GM20000 (cell line): ENCODE results near the gene DYNLT2.
"Not testable (repeated sequence)": the region's sequence is repeated elsewhere in the genome, so short reads cannot be mapped to it uniquely, and the experiment has no call there.

Experiments
- DNase-seq: peaks from one replicate; pipeline ENCODE4 v3.0.0; 2012; ENCODE audit warnings: low spot score
- CTCF ChIP-seq: IDR thresholded peaks from 2 replicates; pipeline ENCODE4 v1.5.1; 2012; ENCODE audit warnings: mild to moderate bottlenecking, control low read depth; ENCODE audit errors: extremely low read depth, missing control alignments

The DYNLT2 gene

GRCh38 chr6:169707772-169708171 is 43.6 kb downstream of the DYNLT2 start:
- no peak for DNase-seq
- no peak for TF ChIP-seq CTCF

- peak; percentile 46 for DNase-seq
- no peak for TF ChIP-seq CTCF
Measured at GRCh38 chr6:169702840-169703246, 48.5 kb downstream of the DYNLT2 start.

- no peak for TF ChIP-seq CTCF
- peak; percentile 97 for DNase-seq
Measured at GRCh38 chr6:169701954-169702839, 49.2 kb downstream of the DYNLT2 start, which contains the start of the genes C6orf120 and WDR27. Gene C6orf120, plus strand, starts transcription at chr6:169702126. Its CDS starts 334 bp downstream, at chr6:169702460. Gene WDR27, minus strand, starts transcription at chr6:169702029. Its CDS starts 13,024 bp downstream, at chr6:169689005.

GRCh38 chr6:169701311-169701953 is 49.9 kb downstream of the DYNLT2 start:
- DNase-seq = no peak
- no peak for TF ChIP-seq CTCF

GRCh38 chr6:169700296-169700695 is 51.1 kb downstream of the DYNLT2 start:
- DNase-seq = no peak
- TF ChIP-seq CTCF = no peak

- not testable (repeated sequence) for DNase-seq
Measured at GRCh38 chr6:169697115-169697514, 54.3 kb downstream of the DYNLT2 start.

GRCh38 chr6:169695131-169695530 is 56.2 kb downstream of the DYNLT2 start:
- TF ChIP-seq CTCF = no peak
- no peak for DNase-seq
